HG03521 (cell line): ENCODE data around the gene TLE2.

Experiments used
- ATAC-seq: cut with Tn5 transposase; IDR thresholded peaks from one replicate; pipeline ENCODE4 v1.9.1; 2021; ENCODE audit warnings: mild to moderate bottlenecking, moderate library complexity; ENCODE audit not compliant: unreplicated experiment

The TLE2 gene

DNA sequence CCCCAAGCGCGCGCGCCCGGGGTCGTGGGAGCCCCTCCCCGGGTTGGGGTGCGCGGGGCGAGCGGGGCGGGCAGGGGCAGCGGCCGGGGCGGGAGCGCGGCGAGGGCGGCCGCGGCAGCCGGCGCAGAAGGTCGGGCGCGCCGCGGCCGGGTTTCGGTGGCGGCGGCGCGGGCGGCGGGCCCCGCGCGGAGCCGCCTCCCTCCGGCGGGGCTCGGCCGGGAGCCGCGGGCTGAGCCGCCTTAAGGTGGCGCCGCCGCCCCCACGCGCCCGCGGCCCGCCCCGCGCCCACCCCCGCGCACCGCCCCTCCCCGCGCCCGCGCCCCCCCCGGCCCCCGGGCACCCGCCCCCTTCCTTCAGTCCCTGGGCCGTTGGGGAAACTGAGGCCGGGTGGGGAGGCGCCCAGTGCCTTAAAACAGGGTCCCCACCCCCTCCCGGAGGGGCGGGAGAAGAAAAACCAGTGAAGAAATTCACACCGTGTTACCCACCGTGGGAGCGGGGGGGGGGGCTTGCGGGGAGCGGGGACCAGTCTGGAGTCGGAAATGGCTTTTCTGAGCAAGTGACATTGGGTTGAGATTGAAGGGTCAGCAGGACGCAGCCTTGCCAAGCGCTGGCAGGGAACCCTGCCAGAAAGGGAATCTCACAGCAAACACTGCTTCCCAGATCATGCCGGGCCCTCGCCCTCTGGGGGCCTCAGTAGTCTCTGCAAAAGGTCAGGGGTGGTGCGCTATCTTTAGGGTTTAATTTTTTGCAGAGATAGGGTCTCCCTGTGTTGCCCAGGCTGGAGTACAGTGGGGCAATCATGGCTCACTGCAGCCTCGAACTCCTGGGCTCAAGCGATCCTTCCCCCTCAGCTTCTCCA, at the start of gene TLE2:
TLE2 (minus strand) TSS at position 216 of the 859 bp plus-strand sequence. CDS start 376 bp downstream, outside the sequence.
- ATAC-seq = no peak

DNA sequence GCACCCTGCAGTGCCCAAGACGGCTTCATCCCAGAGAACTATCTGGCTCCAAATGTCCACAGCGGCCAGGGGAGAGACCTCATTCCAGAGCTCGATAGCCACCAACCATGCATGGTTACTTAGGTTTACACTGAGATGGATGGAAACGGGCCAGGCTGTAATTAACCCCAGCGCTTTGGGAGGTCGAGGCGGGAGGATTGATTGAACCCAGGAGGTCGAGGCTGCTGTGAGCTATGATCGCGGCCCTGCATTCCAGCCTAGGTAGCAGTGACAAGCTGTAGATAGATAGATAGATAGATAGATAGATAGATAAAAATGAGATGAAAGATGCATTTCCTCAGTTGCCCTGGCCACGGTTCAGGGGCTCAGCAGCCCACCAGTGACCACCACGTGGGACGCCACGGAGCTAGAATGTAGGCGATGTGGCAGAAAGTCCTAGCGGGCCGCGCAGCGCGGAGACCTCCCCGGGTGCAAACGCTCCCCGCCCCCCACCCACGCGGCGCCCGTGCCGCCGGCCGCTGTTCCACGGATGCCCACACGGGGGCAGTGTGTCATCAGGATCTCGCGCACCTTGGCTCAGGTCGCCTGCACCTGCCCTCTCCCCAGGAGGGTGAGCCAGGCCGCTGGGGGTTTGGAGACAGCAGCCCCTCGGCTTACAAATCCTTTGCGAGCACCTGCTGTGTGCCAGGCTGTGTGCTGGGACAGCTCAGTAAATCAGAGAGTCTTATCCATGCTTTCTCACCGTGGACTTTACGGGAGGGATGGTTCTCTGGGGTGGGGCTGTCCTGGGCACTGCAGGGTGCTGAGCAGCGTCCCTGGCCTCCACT, 46.7 kb upstream of the TLE2 start:
- ATAC-seq = no peak

GRCh38 chr19:3073931-3074595, 45.0 kb upstream of the TLE2 start:
- ATAC-seq = no peak

DNA sequence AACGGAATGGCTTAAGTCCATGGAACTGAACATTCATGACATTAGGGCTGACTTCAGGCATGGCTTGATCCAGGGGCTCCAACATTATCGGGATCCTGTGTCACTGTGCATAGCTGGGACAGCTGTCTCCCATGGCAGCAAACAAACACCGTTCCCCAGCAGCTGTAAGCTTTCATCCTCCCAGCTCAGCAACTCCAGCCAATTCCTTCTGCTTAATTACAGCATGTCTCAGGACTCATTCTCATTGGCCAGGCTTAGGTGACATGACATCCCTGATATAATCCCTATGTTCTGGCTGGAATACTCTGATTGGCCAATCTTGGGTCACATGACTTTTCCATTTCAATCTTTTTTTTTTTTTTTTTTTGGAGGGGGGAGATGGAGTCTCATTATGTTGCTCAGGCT, 44.1 kb upstream of the TLE2 start:
- ATAC-seq = no peak

DNA sequence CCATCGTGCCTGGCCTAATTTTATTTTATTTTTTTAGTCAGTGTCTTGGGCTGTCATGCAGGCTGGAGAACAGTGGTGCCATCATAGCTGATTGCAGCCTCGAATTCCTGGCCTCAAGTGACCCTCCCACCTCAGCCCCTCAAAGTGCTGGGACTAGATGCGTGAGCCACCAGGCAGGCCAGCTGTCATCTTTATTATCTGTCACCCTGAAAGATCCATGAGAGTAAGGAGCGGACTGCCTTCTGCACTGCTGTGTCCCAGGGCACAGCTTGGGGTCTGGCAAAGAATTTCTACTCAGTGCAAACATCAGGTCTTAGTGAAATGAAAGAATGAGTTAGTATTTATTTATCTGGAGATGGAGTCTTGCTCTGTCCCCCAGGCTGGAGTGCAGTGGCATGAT, 42.7 kb upstream of the TLE2 start:
- ATAC-seq = no peak

DNA sequence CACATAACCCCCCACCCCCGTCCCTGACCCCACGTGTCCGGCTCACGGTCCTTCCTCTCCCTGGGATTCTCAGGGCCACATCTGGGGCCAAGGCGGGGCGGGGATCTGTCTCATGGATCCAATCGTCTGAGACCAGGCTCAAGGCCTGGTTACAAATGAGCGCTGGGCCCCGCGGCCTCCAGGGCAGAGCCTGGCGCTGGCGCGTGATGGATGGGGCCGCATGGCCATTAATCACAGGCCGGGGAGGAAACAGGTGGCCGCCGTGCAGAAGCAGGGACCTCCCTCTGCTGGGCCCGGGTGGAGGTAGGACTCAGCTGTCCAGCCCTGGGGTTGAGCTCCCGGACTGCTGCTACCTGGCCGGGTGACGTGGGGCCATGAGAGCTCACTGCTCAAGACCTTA, 39.0 kb upstream of the TLE2 start:
- ATAC-seq = no peak

GRCh38 chr19:3067563-3067962, 38.5 kb upstream of the TLE2 start:
- ATAC-seq = no peak

GRCh38 chr19:3066482-3067049, 37.5 kb upstream of the TLE2 start:
- no peak for ATAC-seq

GRCh38 chr19:3065675-3066357, 36.7 kb upstream of the TLE2 start:
- peak; percentile 45 for ATAC-seq

GRCh38 chr19:3064011-3064330, 34.9 kb upstream of the TLE2 start:
- ATAC-seq = no peak

DNA sequence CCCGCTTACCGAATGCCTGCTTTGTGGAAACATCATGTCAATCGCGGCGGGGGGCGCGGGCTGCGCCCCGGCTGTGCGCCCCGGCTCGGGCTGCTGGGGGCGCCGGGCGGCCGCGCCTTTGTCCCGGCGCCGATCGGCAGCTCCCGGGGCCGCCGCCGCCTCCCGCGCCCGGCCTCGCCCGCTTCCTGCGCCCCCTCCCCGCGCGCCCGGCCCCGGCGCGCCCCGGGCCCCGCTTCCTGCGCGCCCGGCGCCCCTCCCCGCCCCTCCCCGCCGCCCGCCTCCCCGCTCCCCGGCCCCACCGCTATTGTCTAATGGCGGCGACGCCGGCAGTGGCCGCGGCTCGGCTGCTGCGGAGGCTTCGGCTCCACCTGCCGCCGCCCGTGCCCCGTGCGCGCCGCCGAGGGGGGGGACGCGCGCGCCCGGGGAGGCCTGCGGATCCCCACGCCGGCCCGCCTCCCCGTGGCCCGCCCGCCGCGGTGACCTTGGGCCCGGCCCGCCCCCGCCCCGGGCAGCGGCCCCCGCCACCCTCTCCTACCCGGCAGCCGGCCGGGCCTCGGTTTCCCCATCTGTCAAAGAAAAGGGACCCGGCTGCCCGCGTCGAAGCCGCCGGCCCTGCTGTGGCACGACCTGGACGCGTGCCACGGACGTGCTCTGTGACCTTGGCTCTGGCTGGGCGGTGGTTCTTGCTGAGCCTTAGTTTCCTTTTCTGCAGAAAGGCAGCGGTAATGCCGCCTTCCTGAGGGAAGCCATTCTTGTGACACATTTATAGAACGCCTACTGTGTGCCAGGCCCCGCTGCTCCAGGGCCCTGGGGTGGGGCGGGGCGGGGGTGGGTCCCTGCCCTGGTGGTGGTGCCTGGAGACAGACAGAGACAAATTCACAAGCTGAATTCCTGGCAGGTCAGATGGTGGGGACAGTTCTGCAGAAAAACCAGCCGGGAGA, 33.4 kb upstream of the TLE2 start, which contains the start of gene TLE5:
TLE5 (minus strand) TSS at position 331 of the 941 bp plus-strand sequence; CDS start at position 36, 295 bp downstream.
- ATAC-seq = peak; percentile 36

DNA sequence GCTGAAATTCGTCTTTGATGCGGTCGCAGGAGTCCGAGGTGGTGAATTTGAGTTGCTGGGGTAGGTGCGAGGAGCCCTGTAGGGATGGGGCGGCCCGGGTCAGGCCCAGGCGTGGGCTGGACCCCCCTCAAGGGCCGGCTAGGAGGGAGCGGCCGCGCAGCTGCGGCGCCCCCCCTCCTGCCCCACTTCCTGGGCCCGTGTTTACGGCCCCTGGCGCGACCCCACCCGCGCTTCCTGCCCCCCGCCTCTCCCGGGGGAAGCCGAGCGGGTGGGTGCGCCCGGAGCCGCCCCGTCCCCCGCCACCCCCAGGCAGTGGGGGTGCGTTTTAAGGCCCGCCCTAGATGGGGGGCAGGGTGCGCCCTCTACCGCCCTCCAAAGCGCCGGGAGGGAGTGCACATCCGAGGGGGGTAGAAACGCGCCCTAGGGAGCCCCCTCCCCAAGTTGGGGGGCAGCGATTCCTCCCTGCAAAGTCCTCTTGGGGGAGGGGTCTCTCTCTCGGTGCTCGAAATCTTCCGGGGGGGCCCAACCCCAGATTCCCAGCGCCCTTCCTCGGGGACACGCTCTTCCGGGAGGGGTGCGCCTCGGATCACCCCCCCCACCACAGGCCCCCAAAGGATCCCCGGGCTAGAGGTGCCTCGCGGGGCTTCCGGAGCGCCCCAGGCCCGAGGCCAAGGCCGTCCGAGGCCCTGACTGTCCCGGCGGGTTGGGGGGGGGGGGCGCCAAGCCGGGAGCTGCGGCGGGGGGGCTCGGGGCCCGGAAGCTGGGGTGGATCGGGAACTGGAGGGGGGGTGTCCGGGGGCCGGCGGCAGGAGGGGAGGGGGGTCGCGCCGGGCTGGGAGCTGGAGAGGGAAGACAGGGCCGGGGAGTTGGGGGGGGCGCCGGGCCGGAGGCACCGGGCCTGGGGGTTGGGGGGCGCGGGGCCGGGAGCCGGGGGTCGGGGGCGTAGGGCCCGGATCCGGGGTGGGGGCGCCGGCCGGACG, 32.4 kb upstream of the TLE2 start:
- no peak for ATAC-seq

DNA sequence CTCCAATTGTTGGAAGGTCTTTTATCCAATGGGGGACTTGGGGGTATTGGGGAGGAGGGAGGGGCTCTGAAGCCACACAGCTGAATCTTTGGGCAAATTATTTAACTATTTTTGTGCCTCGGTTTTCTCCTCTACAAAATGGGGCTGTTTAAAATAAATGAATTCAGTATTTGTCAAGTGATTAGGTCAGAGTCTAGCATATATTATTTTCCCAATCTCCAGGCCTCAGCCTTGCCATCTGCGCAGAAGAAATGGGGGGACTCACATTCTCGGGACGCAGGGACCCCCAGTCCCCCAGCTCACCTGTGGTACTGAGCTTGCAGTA, 31.7 kb upstream of the TLE2 start:
- ATAC-seq = no peak

- no peak for ATAC-seq
These were observed 30.6 kb upstream of the TLE2 start for GRCh38 chr19:3059653-3060052.

DNA sequence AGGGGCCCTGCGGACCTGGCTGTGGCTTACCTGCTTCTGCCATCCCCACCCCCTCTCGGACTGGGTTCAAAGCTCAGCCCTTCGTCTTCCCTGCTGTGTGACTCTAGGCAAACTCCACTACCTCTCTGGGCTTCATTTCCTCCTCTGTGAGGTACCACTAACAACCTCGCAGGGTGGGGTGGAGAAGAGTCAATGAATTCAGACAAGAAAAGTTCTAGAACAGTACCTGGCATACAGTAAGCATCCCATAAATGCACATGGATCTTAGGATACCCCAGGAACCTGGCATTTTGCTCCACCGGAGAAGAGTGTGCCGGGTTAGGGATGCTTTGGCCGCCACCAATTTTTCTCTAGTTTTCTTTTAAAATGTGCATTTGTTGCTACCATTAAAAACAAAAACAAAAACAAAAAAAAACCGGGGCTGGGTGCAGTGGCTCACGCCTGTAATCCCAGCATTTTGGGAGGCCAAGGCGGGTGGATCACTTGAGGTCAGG, 29.8 kb upstream of the TLE2 start:
- no peak for ATAC-seq

GRCh38 chr19:3058009-3058820, 29.1 kb upstream of the TLE2 start:
- ATAC-seq = no peak

GRCh38 chr19:3057275-3057714, 28.2 kb upstream of the TLE2 start:
- no peak for ATAC-seq
